HL-60/S4 treated with phorbol 12-myristate 13-acetate at 8.2 ng/mL for 4 days and 3 days (cell line): ENCODE data around the gene AIG1.
"Not testable (repeated sequence)": the region's sequence is repeated elsewhere in the genome, so short reads cannot be mapped to it uniquely, and the experiment has no call there.

ENCODE experiments used
- in situ Hi-C: fragments of 300-500 bp; cut with MboI; formaldehyde crosslinking; loops from 2 replicates; pipeline ENCODE4 v1.15.0; 2022; ENCODE audit warnings: low sequenced_read_pairs

The AIG1 gene

DNA sequence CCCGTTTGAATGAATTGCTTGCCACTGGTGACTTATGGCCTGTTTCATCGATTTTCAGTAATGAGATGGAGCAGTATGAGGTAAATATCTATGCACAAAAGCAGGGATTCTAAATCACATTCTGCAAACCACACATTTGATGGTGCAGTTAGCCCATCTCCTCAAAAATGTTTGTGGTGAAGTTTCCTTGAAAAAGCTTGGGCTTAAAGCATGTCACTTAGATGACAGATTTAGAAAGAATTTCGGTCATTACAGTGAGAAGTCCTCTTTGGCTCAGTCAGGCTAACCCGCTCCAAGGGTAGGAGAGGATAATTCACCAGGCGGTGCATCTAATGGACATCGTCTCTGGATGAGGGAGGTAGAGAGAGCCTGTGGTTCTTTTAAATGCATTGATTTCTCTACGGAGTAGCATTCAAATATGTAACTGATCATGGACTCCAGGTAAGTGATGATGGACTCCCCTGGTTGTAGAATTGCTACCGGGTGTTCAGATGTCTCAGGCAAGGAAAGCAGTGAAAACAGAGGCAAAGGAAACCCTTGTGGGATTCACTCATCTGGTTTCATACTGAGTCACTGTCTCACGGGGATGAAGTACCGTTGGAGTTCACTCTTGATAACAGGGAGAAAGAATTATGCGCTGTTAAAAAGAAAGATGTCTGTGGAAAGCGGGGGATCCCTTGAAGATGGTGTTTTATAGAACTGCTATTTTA is 65.3 kb downstream of the AIG1 start:
- in situ Hi-C loops = no loop called here

DNA sequence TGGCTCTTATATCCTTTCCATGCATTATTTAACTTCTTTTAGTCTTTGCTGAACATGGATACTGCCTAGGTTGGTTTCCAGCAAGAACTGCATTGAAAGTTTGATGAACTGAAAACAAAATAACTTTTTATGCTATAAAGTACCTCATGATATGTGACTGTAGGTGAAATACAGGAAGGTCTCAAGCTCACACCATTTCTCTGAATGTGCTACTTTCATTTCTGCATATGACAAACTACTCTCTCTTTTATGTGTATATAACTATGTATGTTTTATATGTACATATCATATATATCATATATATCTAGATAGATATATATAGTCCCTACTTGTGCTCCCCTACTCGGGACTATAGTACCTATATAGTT is 65.9 kb downstream of the AIG1 start:
- in situ Hi-C loops = no loop called here

DNA sequence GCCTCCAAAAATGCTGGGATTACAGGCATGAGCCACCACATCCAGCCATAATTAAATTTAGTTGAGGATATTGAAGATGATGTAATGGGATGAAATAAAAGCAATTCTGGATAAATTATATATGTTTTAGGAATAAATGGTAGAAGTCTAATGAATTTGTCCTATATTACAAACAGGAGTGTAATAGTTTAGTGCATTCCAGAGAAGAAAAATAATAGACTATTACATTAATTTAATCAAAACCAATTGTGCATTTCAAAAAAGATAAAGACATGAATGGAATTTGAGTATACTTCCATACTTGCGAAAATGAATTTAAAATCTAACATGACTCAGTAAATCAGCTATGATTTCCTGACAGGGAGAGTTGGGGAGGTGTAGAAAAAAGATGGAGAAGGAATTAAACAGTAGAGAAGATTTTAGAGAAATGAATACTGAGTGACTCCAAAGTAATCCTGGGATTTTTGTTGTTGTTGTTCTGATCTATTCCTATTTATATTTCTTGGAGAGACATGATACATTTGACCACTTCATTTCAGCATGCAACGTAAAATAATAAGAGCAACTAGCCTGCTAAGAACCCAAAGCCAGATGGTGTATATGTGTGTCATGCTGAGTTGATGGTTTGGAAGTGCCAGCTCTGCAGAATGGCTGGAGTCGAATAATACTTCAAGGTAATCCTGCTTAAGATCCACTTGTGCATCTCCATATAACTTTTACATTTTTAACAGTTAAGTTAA is 67.4 kb downstream of the AIG1 start:
- in situ Hi-C loops = no loop called here

DNA sequence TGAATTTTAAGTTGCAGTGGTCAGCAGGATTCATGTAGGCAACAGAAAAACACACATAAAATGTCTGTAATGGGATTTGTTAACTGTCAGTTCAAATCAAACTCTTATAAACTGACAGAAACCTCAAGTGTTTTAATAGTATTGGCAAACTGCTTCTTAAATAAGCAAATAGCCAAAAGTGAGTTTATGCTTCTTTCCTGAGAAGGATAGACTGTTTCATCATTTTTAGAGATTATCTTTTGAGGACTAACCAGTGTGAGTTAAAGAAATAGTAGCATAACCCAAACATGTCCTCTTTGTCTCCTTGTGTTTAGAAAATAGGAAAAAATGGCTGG is 68.0 kb downstream of the AIG1 start:
- in situ Hi-C loops = no loop called here

DNA sequence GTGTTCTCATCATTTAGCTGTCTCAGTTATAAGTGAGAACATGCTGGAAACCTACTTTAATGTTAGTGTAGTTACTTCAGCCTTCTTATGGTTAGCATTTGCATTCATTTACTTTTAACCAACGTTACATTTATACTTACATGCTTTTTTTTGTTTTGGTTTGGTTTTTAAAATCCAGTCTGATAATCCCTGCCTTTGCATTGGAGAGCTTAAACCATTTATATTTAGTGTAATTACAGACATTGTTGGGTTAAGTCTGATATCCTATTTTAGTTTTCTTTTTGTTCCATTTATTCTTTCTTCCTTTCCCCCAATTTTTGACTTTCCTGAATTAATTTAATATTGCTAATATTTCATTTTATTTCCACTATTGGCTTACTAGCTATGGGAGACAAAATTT is 70.2 kb downstream of the AIG1 start:
- in situ Hi-C loops = no loop called here

DNA sequence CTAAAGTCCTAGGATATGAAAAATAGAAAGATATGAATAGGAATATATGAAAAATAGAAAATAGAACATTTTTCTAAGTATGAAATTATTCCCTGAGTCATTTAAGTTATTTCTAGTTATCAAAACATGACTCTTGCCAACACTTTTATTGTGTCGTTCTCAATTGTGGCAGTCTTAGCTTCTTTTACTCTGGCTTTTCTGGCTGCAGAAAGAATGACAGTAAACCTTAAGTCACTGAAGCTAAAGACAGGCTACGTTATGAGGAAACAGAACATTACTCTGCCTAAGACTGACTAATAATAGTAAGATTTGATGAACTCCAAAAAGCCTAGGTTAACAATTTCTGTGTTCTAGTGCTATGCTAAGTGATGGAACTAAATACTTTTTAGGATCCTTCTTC is 74.6 kb downstream of the AIG1 start:
- in situ Hi-C loops = no loop called here

DNA sequence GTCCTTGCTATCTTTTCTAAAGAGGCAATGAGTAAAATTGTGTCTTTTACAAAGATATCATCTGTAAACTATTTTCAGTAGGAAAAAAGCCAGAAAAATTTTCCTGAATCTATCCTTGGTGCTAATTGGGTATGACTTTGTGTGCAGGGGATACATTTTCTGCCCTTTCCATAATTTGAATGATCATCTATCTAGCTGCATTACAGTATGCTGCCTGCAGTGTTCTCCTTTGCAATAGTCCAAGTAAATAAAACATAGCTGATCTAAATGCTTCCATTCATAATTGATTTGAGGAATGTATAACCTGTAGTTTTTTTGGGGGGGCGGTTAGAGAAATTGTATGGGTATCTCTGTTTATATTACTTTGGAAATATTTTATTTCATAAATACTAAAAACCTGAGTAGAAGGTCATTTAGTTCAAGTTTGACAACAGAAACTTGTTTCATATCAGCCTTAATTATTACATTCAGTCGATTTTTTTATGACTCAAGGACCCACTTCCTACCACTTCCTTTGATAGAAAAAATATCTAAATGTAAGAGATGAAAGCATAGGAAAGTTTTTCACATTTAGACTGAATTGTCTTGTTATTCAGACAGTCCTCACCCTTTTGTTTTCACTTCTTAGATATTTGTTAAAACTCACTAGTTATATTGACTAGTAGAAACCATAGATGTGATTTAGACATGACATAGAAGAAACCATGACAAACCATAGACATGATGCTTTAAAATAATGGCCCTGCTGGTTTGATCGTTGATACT is 75.3 kb downstream of the AIG1 start:
- in situ Hi-C loops = no loop called here

DNA sequence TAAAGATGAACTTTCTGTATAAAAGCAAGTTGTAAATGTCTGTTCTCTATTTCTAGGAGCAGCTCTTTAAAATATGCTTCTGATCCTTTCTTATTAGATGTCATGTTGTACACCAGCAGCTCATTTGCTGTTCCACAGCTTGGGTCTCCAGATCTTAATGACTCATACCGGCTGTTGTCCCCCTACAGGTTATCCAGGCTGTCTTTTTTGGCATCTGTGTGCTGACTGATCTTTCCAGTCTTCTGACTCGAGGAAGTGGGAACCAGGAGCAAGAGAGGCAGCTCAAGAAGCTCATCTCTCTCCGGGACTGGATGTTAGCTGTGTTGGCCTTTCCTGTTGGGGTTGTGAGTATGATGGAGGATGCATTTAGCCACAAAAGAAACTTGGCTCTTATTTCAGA is 76.0 kb downstream of the AIG1 start:
- in situ Hi-C loops = no loop called here

DNA sequence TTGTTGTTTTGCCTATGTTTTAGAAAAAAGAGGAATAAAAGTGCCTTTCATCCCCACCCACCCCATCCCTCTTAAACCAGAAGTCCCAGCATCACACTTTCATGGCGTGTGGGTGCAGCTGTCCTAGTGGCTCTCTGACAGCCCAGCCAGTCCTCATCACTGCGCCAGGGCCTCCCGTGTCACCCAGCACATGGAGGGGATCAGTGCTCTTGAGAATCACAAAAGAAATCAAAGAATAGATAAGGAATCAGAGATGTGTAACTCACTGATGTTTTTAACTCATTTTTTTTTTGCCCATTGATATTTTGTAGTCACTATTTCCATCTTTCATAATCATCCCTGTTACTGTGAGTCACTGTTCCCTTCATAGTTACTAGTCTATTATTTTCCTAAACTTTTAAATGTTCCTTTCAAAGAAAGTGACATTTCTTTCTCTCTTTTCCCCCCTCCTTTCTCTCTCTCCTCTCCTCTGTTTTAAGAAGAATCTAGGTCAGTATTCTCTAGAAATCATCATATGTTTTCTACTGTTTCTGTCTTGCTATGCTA is 78.6 kb downstream of the AIG1 start:
- in situ Hi-C loops = no loop called here

DNA sequence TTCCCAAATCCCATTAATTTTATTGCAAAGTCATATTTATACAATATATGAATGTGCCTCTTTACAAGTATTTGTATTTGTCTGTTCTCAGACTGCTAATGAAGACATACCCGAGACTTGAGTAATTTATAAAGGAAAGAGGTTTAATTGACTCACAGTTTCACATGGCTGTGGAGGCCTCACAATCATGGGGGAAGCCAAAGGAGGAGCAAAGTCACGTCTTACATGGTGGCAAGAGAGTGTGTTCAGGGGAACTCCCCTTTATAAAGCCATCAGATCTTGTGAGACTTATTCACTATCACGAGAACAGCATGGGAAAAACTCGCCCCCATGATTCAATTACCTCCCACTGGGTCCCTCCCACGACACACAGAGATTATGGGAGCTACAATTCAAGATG is 79.2 kb downstream of the AIG1 start:
- in situ Hi-C loops = not testable (repeated sequence)

DNA sequence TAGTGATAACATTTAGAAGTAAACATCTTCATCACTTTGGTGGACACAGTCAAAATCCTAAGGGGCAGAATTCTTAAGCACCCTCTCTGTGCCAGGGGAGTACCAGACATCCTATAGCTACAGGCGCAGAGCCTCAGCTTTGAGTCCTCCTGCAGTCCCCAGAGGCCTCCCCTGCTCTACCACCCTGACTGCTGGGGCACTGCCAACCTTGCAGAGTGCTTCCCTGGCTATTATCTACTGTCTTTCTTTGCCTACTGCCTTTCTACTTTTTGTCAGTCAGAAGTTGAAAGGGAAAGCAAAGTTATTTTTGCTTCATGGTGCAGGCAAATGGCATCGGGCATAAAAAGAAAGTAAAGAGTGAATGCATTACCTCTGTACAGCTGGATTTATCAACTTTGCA is 80.1 kb downstream of the AIG1 start:
- in situ Hi-C loops = no loop called here

DNA sequence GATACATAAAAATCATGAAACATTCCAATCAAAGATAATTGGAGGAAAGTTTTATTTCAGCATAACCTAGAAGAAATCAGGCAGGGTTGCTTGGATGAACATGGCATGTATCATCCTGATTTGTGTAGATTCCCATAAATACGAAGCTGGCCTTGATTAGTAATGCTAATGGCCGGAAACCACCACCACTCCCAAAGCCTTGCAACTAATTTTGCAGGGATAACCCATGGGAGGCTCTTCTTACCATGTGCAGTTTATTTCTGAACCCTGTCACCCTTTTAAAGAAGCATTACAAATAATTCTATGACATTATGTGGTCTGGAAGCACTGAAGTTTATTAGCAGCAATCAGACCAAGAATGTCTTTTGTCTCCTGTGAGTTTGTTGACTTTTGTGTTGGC is 80.8 kb downstream of the AIG1 start:
- in situ Hi-C loops = no loop called here

DNA sequence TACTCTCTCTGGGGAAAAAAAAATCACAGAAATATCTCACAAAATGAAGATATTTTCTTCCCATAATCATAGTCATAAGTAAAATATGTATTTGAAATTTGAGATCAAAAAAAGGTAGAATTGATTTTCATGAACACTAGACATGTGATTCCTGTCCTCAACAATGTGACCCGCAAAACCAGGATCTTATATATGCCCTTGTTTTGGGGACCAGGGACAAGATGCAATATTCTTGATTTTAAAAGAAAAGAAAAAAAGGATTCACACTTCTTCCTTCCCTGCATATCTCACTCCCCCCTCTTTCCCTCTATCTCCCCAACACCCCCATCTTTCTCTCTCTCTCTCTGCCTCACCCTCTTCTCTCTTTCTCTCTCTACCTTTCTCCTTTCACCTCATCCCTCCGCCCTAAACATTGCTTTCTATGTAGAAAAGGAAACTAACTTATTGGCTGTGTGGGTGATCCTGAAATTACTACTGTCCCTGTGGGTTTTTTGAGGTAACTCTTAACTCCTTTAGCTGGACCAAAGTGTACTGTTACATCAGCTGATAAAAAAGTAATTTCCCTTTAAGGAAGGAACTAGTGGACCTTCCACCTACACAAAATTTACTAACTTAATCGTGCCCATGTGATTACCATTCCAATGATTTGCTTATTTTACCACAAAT is 85.6 kb downstream of the AIG1 start:
- in situ Hi-C loops = no loop called here

DNA sequence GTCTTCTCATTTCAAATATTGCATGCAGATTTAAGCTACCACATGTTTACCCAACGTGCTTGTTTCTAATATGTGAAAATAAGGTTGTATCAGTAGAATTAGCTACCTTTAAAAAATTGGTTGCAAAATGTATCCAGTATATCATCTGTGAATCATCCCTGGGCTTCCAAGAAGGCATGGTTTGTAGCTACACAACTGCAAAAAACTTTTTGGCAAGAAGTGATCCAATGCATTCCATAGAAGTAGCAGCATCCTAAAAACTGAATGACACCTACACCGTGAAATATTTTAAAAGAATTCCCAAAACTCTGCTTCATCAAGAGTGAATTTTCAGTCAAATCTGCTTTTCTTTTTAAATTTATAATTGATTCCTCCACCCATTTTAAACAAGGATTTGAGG is 89.1 kb downstream of the AIG1 start:
- in situ Hi-C loops = no loop called here

DNA sequence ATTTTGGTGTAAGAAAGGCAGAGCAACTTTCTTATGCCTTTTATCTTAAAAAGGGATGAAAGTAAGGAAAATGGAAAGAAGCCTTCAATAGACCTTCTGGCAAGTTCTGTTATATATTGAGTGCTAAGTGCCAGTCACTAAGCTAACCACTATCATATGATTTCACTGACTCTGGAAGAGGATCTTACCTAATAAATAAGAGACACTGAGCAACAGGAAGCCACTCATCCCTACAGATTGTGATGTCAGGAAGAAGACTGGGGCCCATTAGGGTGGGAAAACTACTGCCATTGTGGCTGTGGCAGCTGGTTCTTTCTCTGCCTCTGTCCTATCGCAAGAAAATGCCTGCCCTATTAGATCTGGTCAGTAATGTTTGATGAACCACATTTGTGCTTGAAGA is 89.6 kb downstream of the AIG1 start:
- in situ Hi-C loops = no loop called here

DNA sequence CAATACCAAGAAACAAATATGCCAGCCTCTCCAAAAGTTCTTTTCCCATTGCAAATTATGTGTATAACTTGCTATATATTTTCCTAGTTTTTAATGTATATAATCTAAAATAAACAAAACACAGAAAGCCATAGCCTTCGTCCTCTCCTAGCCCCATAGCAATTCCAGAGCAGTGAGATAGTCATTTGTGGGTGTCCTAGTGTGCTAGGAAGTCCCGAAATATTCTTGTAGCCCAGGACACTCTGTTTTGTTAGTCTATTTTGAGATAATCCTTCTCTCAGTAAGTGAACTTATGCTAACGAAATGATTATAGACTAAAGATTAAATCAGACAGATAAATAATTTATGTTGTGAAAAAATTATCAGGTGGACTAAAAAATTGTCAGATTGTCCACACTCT is 90.7 kb downstream of the AIG1 start:
- in situ Hi-C loops = no loop called here

DNA sequence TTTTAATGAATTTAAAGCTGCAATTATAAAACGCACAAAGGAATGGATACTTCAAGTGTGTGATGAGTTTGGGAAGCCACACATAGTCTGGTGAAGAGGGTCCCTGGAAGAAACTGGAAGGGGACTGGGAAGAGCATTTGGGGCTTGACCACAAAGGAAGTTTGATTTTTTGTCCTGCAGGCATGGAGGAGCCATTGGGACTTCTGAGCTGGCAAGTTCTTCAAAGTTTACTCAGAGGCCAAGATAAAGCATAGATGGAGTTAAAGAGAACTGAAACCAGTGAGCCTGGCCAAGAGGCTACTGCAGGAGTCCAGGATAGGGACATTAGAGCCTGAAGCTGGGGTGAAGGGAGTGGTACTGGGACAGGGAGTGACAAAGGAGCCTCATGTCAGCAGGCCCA is 95.0 kb downstream of the AIG1 start:
- in situ Hi-C loops = no loop called here

DNA sequence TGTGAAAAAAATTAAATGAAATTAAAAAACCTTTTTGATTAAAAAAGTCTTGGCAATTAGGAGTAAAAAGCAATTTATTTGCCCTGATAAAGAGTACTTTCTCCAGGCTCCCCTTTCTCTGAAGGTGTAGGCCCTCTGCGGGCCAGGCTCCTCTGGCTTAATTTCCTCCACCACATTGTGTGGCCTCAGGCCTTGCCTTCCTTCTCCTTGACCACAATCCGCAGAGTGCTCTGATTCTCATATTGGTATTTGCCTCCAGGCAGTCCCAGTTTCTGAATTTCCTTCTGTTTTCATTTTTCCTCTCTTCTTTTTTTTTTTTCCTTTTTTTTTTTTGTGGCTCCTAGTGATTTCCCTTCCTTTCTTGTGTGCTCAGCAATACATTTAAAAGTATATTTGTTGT is 96.4 kb downstream of the AIG1 start:
- in situ Hi-C loops = no loop called here

DNA sequence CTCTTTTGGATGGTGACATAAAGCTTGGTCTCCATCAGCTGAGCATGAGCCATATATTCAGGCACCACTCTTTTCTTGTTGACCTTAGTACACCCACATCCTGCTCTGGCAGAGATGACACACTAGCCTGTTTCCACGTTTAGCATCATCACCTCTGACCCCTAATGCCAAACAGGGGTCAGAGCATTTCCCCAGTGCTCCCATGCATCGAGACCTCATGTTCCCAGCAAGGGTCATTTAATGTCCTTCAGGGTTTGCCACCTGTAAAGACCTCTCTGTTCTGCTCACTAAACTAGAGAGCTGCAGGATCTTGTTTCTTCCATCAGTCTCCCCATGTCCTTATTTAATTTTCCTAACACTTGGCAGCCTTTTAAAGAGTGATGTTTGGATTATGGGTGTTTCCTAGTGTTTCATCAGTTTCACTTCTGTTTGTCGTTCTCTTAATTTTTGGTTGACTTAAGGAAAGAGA is 97.5 kb downstream of the AIG1 start:
- in situ Hi-C loops = no loop called here

DNA sequence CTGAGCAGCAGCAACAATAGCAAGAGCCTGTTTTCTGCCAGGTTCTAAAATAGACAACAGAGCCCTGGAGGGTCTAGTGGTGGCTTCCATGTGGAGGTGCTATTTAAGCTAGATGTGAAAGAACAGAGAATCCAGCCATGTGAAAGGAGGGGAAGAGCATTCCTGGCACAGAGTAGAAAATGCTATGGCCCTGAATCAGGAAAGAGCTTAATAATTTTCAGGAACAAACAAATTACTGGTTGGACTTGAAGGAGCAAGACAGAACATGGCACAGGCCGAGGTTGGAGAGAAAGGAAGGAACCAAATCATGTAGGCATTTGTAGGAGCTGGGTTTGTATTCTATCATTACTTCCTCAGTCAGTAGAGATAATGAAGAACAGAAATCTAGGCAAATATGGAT is 98.3 kb downstream of the AIG1 start:
- in situ Hi-C loops = no loop called here

DNA sequence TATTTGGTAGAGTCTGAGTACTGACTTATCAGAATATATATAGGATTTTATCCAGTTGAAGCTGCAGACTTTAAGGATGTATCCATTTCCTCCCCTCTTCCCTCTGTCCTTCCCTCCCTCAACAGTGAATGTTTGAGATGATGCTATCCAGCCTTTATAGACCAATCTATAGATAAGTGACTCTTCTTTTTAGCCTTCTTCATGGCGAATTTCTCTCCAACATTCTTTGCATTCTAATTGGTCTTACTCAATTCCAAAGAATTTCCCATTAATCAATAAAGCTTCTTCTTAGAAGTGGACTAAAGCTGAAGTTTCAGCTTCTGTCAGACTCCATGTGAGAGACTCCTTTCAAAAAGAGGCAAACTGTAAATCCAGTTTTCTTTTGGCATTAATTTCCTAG is 99.3 kb downstream of the AIG1 start:
- in situ Hi-C loops = no loop called here
